Fibroblast of pulmonary artery (primary cell): ENCODE measurements around the gene PCSK2.

ENCODE experiments used
- DNase-seq: peaks from one replicate; pipeline ENCODE4 v3.0.0-alpha.2; 2010; ENCODE audit warnings: low read depth
- H3K4me3 ChIP-seq: replicated peaks from 2 replicates; pipeline ENCODE4 v1.5.1; 2011; ENCODE audit warnings: low read depth, mild to moderate bottlenecking, control low read depth, low read length, moderate library complexity
- CTCF ChIP-seq: IDR thresholded peaks from 2 replicates; pipeline ENCODE4 v1.5.1; 2011; ENCODE audit warnings: mild to moderate bottlenecking, control low read depth, low read length, inconsistent platforms; ENCODE audit errors: missing control alignments

The PCSK2 gene

GRCh38 chr20:17248224-17248623 lies 21.4 kb downstream of the PCSK2 start:
- no peak overlapping the region for H3K4me3 ChIP-seq
- TF ChIP-seq CTCF = no peak
- DNase-seq = no peak

DNA sequence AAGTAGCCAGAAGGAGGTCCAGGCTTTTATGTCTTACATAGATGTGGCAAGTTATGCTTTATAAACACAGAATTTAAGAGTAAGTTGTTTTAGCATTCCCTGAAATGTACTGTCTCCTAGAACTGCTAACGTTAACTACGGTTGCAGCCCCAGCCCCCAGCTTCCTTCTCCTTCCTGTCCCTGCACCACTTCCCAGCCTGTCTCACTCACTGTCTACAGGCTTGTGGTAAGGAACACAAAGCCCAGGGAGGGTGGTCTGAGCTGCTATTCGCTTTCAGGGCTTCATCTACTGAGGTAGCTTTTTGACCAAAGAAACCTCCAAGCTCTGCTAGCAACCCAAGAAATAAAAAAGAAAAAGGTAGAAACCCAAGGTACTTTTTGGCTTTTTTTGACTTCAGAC lies 35.9 kb downstream of the PCSK2 start:
- no peak for DNase-seq
- TF ChIP-seq CTCF = no peak
- H3K4me3 ChIP-seq = no peak overlapping the region

DNA sequence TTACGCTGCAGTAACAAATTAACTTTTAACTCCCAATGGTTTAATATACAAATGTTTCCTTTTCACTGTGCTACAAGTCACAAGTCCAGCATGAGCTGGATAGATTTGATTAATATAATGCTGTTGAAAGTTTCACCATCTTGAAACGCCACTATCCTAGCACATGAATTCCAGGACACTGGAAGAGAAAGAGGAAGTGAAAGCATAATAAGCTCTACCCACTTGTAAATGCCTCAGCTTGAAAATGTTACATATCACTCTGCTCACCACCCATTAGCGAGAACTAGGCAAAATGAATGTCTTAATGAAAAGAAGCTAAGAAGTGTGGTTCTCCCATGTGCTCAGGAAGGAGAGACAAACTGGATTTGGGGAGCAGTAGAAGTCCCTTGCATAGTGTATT lies 46.9 kb downstream of the PCSK2 start:
- TF ChIP-seq CTCF = no peak
- no peak overlapping the region for H3K4me3 ChIP-seq
- no peak for DNase-seq

GRCh38 chr20:17276101-17276500 lies 49.3 kb downstream of the PCSK2 start:
- no peak for TF ChIP-seq CTCF
- H3K4me3 ChIP-seq = no peak overlapping the region
- DNase-seq = no peak

DNA sequence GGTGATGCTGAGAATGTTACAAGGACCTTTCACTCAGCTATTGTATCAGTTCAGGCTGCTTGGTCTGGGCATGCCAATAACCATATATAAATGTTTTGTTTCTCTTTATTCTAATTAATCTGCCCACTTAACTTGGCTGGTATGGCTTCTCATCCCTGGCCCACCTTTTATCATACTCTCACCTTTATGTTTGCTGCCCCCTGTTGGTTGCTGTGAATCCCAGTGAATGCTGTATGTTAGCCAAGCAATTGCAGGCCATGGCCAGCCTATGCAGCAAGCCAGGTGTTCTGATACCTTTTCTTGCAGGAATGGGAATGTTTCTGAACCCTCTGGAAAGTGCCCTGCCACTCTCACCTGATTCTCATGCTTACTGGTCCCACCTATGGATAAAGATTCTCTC lies 54.6 kb downstream of the PCSK2 start:
- no peak for TF ChIP-seq CTCF
- no peak for DNase-seq
- H3K4me3 ChIP-seq = no peak overlapping the region

DNA sequence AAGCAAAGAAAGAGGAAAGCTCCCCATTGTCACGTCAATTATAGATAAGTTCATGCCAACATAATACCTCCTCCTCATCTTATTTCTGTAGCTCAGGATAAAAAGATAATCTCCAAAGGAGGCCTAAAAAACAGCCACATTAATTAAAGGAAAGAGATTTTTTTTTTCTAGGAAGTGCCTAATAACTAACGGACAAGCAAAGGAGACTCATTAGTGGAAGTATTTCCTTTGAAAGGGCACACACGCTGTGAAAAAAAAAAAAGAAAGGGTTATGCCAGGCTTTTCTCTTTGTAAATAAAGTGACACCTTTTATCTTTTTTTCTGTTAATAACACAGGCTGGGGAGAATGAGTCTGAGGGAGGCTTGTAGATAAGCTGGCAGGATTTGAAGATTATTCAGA lies 55.7 kb downstream of the PCSK2 start:
- no peak for DNase-seq
- TF ChIP-seq CTCF = no peak
- no peak overlapping the region for H3K4me3 ChIP-seq

DNA sequence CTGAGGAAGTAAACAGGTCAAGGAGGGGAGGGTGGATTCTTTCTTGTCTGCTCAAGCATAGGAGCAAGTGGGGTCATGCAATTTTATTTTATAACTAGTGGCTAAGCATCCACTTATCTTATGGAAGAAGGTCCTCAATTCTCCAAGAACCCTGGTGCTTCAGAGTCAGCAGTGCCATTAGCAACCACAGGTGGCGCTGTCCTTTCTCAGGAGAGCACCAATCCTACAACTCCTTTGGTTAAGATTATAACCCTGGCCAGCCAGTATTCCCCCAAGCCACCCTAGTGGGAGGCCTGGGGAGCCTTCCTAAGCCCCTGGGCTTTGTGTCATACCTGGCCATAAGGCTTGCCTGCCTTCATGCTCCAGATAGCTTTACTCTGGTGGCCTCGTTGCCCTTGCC lies 60.7 kb downstream of the PCSK2 start:
- TF ChIP-seq CTCF = peak; percentile 13
- no peak overlapping the region for H3K4me3 ChIP-seq
- DNase-seq = no peak
